ENCODE data around the gene ROR2. TPM values are rescaled to one million over a fixed set of nuclear protein-coding genes. Genes with fewer than 3 reads are reported as not detected.

ROR2 gene
- total and polyA plus RNA-seq, 4 donors, result 2.7 to 32.3 (median 9.2) TPM

DNA sequence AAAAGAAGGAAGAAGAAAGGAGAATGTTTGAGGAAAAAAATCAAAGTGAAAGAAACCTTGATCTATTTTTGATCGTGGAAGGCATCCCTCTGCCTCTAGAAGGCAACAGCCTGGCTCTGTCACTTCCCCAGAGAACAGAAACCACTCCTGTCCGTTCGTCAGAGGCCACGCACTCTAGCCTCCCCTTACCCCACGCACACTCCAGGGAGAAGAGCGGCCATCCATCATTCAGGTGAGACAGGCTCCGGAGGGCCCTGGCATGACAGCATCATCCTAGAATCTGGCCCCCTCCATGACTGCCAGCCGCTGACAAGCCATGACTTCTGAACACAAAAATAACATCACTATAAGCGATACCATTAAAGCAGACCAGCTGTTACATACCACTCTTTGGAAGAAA, 135.8 kb downstream of the ROR2 start:
- Histone ChIP-seq H3K27me3 (ENCODE audit: control insufficient read depth in 3 of 3, insufficient read depth in 3 of 3, low read length in 2 of 3) (no peaks in the 10 kb centered on the region), H3K36me3 (ENCODE audit: control insufficient read depth in 4 of 4, insufficient read depth in 4 of 4, low read length in 4 of 4) (no peaks in the 10 kb centered on the region), H3K9ac (ENCODE audit: insufficient read depth in 1 of 2, low read length in 2 of 2) (no peak overlapping the region), H3K9me3 (ENCODE audit: control insufficient read depth in 4 of 4, insufficient read depth in 3 of 4, low read length in 3 of 4) (no peaks in the 10 kb centered on the region), H3K27ac (ENCODE audit: low read depth in 1 of 2, low read length in 1 of 2) (no peak overlapping the region), H3K4me1 (ENCODE audit: control insufficient read depth in 5 of 5, insufficient read depth in 5 of 5, low read length in 5 of 5) (peaks cover 0 to 89% (median 24%) of the 10 kb centered on the region in 5 donors), H3K4me3 (no peak overlapping the region)
- peak in 2 of 3 donors; percentile 48 to 49 for DNase-seq
- TF ChIP-seq, protein P1, sequence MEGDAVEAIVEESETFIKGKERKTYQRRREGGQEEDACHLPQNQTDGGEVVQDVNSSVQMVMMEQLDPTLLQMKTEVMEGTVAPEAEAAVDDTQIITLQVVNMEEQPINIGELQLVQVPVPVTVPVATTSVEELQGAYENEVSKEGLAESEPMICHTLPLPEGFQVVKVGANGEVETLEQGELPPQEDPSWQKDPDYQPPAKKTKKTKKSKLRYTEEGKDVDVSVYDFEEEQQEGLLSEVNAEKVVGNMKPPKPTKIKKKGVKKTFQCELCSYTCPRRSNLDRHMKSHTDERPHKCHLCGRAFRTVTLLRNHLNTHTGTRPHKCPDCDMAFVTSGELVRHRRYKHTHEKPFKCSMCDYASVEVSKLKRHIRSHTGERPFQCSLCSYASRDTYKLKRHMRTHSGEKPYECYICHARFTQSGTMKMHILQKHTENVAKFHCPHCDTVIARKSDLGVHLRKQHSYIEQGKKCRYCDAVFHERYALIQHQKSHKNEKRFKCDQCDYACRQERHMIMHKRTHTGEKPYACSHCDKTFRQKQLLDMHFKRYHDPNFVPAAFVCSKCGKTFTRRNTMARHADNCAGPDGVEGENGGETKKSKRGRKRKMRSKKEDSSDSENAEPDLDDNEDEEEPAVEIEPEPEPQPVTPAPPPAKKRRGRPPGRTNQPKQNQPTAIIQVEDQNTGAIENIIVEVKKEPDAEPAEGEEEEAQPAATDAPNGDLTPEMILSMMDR (IDR thresholded peaks at IDR 0.05; ENCODE audit: control extremely low read depth, extremely low read depth), result no peak
- no peak for ATAC-seq (ENCODE audit: insufficient read depth, low FRiP score)
- 81 to 85% methylated on average over 9 of the region's 9 CpGs for WGBS, 2 donors

DNA sequence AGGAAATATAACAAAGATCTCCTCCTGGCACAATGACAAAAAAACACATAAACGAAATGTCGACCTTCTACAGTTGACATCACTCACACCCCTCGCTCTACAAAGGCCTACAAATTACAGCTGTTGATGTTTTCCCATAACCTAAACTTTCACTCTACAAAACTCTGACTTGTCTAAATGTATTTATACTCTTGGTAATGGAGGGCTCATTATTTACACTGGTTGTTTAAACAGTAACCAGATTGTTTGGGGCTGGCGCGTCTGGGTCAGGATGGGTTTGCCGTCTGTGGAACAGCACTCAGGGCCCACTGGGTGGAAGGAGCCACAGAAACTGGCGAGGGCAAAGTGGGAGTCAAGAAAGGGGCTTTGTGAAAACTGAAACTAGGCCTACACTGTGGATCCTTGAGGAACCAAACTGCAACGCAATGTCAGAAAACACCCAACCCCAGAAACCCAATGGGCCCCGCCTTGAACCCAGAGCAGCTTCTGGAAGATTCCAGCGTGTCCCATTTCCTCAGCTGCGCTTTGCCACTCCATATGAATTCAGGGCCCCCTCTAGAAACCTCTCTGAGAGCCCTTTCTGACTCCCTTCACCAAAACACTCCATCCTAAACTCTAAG, 136.7 kb downstream of the ROR2 start:
- H3K9me3 ChIP-seq (ENCODE audit: control insufficient read depth in 4 of 4, insufficient read depth in 3 of 4, low read length in 3 of 4), result no peaks in the 10 kb centered on the region
- DNase-seq (peak; percentile 74 to 94 (median 92)), ATAC-seq (ENCODE audit: insufficient read depth, low FRiP score) (no peak)
- peaks cover 0 to 83% (median 24%) of the 10 kb centered on the region in 5 donors for H3K4me1 ChIP-seq (ENCODE audit: control insufficient read depth in 5 of 5, insufficient read depth in 5 of 5, low read length in 5 of 5)
- H3K27ac ChIP-seq (ENCODE audit: low read depth in 1 of 2, low read length in 1 of 2), result no peak overlapping the region
- 78 to 81% methylated on average over 11 of the region's 11 CpGs for WGBS, 2 donors
- no peaks in the 10 kb centered on the region for H3K36me3 ChIP-seq (ENCODE audit: control insufficient read depth in 4 of 4, insufficient read depth in 4 of 4, low read length in 4 of 4)
- H3K9ac ChIP-seq (ENCODE audit: insufficient read depth in 1 of 2, low read length in 2 of 2), result no peak overlapping the region
- H3K27me3 ChIP-seq (ENCODE audit: control insufficient read depth in 3 of 3, insufficient read depth in 3 of 3, low read length in 2 of 3), result no peaks in the 10 kb centered on the region
- TF ChIP-seq, protein P1 (IDR thresholded peaks at IDR 0.05; ENCODE audit: control extremely low read depth, extremely low read depth), result no peak
- no peak overlapping the region for H3K4me3 ChIP-seq

DNA sequence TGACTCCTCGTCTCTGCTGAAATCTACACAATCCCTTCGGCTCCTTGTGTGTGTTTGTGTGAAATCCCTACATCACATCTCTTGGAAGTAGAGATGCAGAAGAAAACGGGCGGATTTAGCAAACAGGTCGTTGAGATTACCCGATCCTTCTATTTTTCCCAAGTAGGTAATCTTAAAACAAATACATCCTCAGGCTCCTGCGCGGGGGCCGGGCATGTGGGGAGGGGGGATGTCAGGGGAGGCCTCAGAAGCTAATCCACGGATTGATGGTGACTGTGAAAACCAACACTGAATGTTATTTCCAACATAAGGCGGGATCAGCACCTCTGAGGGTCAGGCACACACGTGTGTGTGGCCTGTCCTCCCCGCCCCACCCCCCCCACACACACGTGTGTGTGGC, 137.8 kb downstream of the ROR2 start:
- no peak for DNase-seq
- Histone ChIP-seq H3K9ac (ENCODE audit: insufficient read depth in 1 of 2, low read length in 2 of 2) (no peak overlapping the region), H3K27ac (ENCODE audit: low read depth in 1 of 2, low read length in 1 of 2) (no peak overlapping the region), H3K4me3 (no peak overlapping the region), H3K4me1 (ENCODE audit: control insufficient read depth in 5 of 5, insufficient read depth in 5 of 5, low read length in 5 of 5) (peaks cover 0 to 78% (median 22%) of the 10 kb centered on the region in 5 donors), H3K27me3 (ENCODE audit: control insufficient read depth in 3 of 3, insufficient read depth in 3 of 3, low read length in 2 of 3) (no peaks in the 10 kb centered on the region), H3K36me3 (ENCODE audit: control insufficient read depth in 4 of 4, insufficient read depth in 4 of 4, low read length in 4 of 4) (no peaks in the 10 kb centered on the region), H3K9me3 (ENCODE audit: control insufficient read depth in 4 of 4, insufficient read depth in 3 of 4, low read length in 3 of 4) (no peaks in the 10 kb centered on the region)
- ATAC-seq (ENCODE audit: insufficient read depth, low FRiP score), result no peak
- TF ChIP-seq, protein P1 (IDR thresholded peaks at IDR 0.05; ENCODE audit: control extremely low read depth, extremely low read depth), result no peak
- WGBS, 2 donors, result 90 to 91% methylated on average over 14 of the region's 14 CpGs

Data from lung (tissue), 12 donors.